Testis (tissue), 3 donors: Measurements from ENCODE around the gene PCNX3. TPM values are rescaled to one million over a fixed set of nuclear protein-coding genes. Genes with fewer than 3 reads are reported as not detected.

Experiments used
- DNase-seq: peaks from one replicate; pipeline ENCODE4 v3.0.0-alpha.2; 2019
- H3K27ac ChIP-seq, 2 donors: fragments of 200-600 bp; sonication (generic); one replicate each; pipeline ENCODE4 v1.5.1; 2019
- H3K27me3 ChIP-seq: fragments of 200-600 bp; sonication (generic); one replicate; pipeline ENCODE4 v1.5.1; 2019
- H3K36me3 ChIP-seq: fragments of 200-600 bp; sonication (generic); one replicate; pipeline ENCODE4 v1.5.1; 2017; ENCODE audit warnings: low read depth; ENCODE audit errors: missing control alignments
- H3K4me1 ChIP-seq: fragments of 200-600 bp; sonication (generic); one replicate; pipeline ENCODE4 v1.5.1; 2019
- H3K4me3 ChIP-seq, 2 donors: fragments of 200-600 bp; sonication (generic); one replicate each; pipeline ENCODE4 v1.5.1; 2017 to 2019
- H3K9me3 ChIP-seq: fragments of 200-600 bp; sonication (generic); one replicate; pipeline ENCODE4 v1.5.1; 2017
- CTCF ChIP-seq, 3 experiments: fragments of 450-650 bp in 2 of 3; fragments of 200-600 bp in 1 of 3; sonication (generic) in 1 of 3; IDR thresholded peaks; one replicate each; pipeline ENCODE4 v1.5.1; 2016 to 2019; ENCODE audit warnings: antibody characterized with exemption in 3 of 3, mild to moderate bottlenecking in 2 of 3, moderate library complexity in 1 of 3
- POLR2A ChIP-seq: fragments of 450-650 bp; IDR thresholded peaks from one replicate; pipeline ENCODE4 v1.6.1; 2017; ENCODE audit warnings: antibody characterized with exemption, mild to moderate bottlenecking, moderate library complexity
- WGBS, 2 donors: methylation state at CpG; one replicate each; pipeline ENCODE4 v1.1.5; 2018; 5-methylcytosine and 5-hydroxymethylcytosine counted together
- intact Hi-C: fragments of 100-400 bp; cut with DNase I; formaldehyde crosslinking; loops from one replicate; pipeline ENCODE4 v1.15.1; 2023; ENCODE audit warnings: low total_unique reads
- microRNA-seq, 2 donors: library from miRNA; unstranded; fragments of <30 nt; microRNA quantifications; one replicate each; pipeline ENCODE4, GENCODE V29; 2016; ENCODE audit warnings: borderline number of aligned reads in 2 of 2, borderline replicate concordance in 1 of 2
- polyA plus RNA-seq: library from polyadenylated mRNA; stranded (reverse); fragments of 350-450 nt; fragmentation: Illumina TruSeq; extraction: RNeasy Lipid Tissue Mini Kit (QIAGEN cat#74804); gene quantifications from one replicate; pipeline ENCODE4 v1.2.3, GENCODE V29; 2014; ENCODE audit warnings: low read depth, low replicate concordance; ENCODE audit not compliant: insufficient read depth
- small RNA-seq, 2 donors: library from RNA; depleted of rRNA; stranded (forward); fragments of <200 nt; gene quantifications; one replicate each; pipeline ENCODE3, GENCODE V24; 2016
- total RNA-seq, 2 donors: library from RNA; depleted of rRNA; stranded (reverse); fragments of >200 nt; gene quantifications; one replicate each; pipeline ENCODE4 v1.2.3, GENCODE V29; 2016

PCNX3 gene
- total and polyA plus RNA-seq, 3 donors from 2014 or later: 61.4 to 87.6 (median 78.4) TPM

GRCh38 chr11:65685981-65686380 is 70.4 kb downstream of the PCNX3 start:
- TF ChIP-seq CTCF (IDR thresholded peaks at IDR 0.05) (no peak), POLR2A (no peak)
- Histone ChIP-seq H3K9me3 (no peaks in the 10 kb centered on the region), H3K27me3 (no peaks in the 10 kb centered on the region), H3K4me1 (peaks cover 7% of the 10 kb centered on the region), H3K4me3 (no peak overlapping the region), H3K36me3 (no peaks in the 10 kb centered on the region), H3K27ac (no peak overlapping the region)
- intact Hi-C loops: no loop called here
- WGBS, 2 donors: 31 to 46% methylated on average over 6 to 8 of the region's 8 CpGs
- DNase-seq: peak; percentile 56

Small RNA genes within 50 kb of the gene (microRNA-seq; reads per million reads assigned to microRNA genes)
- gene MIR4489: 0 reads per million in 2 donors
- 0 reads per million in 2 donors for gene MIR4690

Small RNA genes within 50 kb of the gene (small RNA-seq; reads per million reads assigned to genes)
- gene MIR4489 (0 to 0.19 reads per million in 2 donors), gene MIR4690 (0 reads per million in 2 donors)

Other genes starting within 250 kb of the PCNX3 start
- gene SLC25A45, start 233.1 kb upstream of the PCNX3 start, total RNA-seq: 10 to 100 TPM; 10.1 to 10.6 TPM
- 8.0 TPM for gene SLC25A45, start 233.1 kb upstream of the PCNX3 start, polyA plus RNA-seq
- gene FRMD8, start 229.1 kb upstream of the PCNX3 start, total RNA-seq: 100 to 1,000 TPM in 1 of 2 donors, 10 to 100 TPM in 1; 92.5 to 118 TPM
- 31.4 TPM for gene FRMD8, start 229.1 kb upstream of the PCNX3 start, polyA plus RNA-seq
- 100 to 1,000 TPM; 230 to 243 TPM for gene NEAT1, start 193.0 kb upstream of the PCNX3 start, total RNA-seq
- 189 TPM for gene NEAT1, start 193.0 kb upstream of the PCNX3 start, polyA plus RNA-seq
- 1,000 to 10,000 TPM; 8,109 to 9,314 TPM for gene MALAT1, start 116.7 kb upstream of the PCNX3 start, total RNA-seq
- 26.7 TPM for gene MALAT1, start 116.7 kb upstream of the PCNX3 start, polyA plus RNA-seq
- gene SCYL1, start 90.7 kb upstream of the PCNX3 start, total RNA-seq: 100 to 1,000 TPM; 131 to 160 TPM
- gene SCYL1, start 90.7 kb upstream of the PCNX3 start, polyA plus RNA-seq: 127 TPM
- 100 to 1,000 TPM; 112 to 126 TPM for gene LTBP3, start 57.4 kb upstream of the PCNX3 start, total RNA-seq
- gene LTBP3, start 57.4 kb upstream of the PCNX3 start, polyA plus RNA-seq: 58.1 TPM
- 10 to 100 TPM; 67.7 to 79.6 TPM for gene ZNRD2, start 45.3 kb upstream of the PCNX3 start, total RNA-seq
- gene ZNRD2, start 45.3 kb upstream of the PCNX3 start, polyA plus RNA-seq: 77.6 TPM
- gene FAM89B, start 43.2 kb upstream of the PCNX3 start, total RNA-seq: 10 to 100 TPM; 59.9 to 63.2 TPM
- 25.8 TPM for gene FAM89B, start 43.2 kb upstream of the PCNX3 start, polyA plus RNA-seq
- 10 to 100 TPM; 51.0 to 66.8 TPM for gene EHBP1L1, start 39.7 kb upstream of the PCNX3 start, total RNA-seq
- gene EHBP1L1, start 39.7 kb upstream of the PCNX3 start, polyA plus RNA-seq: 20.5 TPM
- 1 to 10 TPM in 1 of 2 donors, under 1 TPM in 1; 0.99 to 2.5 TPM for gene KCNK7, start 20.0 kb upstream of the PCNX3 start, total RNA-seq
- gene KCNK7, start 20.0 kb upstream of the PCNX3 start, polyA plus RNA-seq: 0.26 TPM
- 10 to 100 TPM; 68.4 to 75.7 TPM for gene MAP3K11, start 1.6 kb upstream of the PCNX3 start, total RNA-seq
- gene MAP3K11, start 1.6 kb upstream of the PCNX3 start, polyA plus RNA-seq: 40.7 TPM
- 10 to 100 TPM; 15.2 to 23.5 TPM for gene SIPA1, start 22.3 kb downstream of the PCNX3 start, total RNA-seq
- gene SIPA1, start 22.3 kb downstream of the PCNX3 start, polyA plus RNA-seq: 29.0 TPM
- gene RELA, start 47.1 kb downstream of the PCNX3 start, total RNA-seq: 10 to 100 TPM; 64.9 to 82.0 TPM
- 47.5 TPM for gene RELA, start 47.1 kb downstream of the PCNX3 start, polyA plus RNA-seq
- 100 to 1,000 TPM; 101 to 121 TPM for gene KAT5, start 96.5 kb downstream of the PCNX3 start, total RNA-seq
- gene KAT5, start 96.5 kb downstream of the PCNX3 start, polyA plus RNA-seq: 154 TPM
- 10 to 100 TPM; 70.9 to 71.1 TPM for gene RNASEH2C, start 105.0 kb downstream of the PCNX3 start, total RNA-seq
- gene RNASEH2C, start 105.0 kb downstream of the PCNX3 start, polyA plus RNA-seq: 29.1 TPM
- 10 to 100 TPM; 13.5 to 14.8 TPM for gene AP5B1, start 165.2 kb downstream of the PCNX3 start, total RNA-seq
- 4.5 TPM for gene AP5B1, start 165.2 kb downstream of the PCNX3 start, polyA plus RNA-seq
- 10 to 100 TPM; 27.6 to 33.9 TPM for gene OVOL1, start 171.3 kb downstream of the PCNX3 start, total RNA-seq
- gene OVOL1, start 171.3 kb downstream of the PCNX3 start, polyA plus RNA-seq: 72.4 TPM
- 1 to 10 TPM; 3.2 to 4.0 TPM for gene SNX32, start 218.2 kb downstream of the PCNX3 start, total RNA-seq
- gene SNX32, start 218.2 kb downstream of the PCNX3 start, polyA plus RNA-seq: 4.9 TPM
- 100 to 1,000 TPM; 522 to 570 TPM for gene CFL1, start 242.4 kb downstream of the PCNX3 start, total RNA-seq
- gene CFL1, start 242.4 kb downstream of the PCNX3 start, polyA plus RNA-seq: 647 TPM
- gene MUS81, start 244.7 kb downstream of the PCNX3 start, total RNA-seq: 10 to 100 TPM; 57.2 to 74.0 TPM
- gene MUS81, start 244.7 kb downstream of the PCNX3 start, polyA plus RNA-seq: 49.9 TPM